ENCODE data around the gene IFNGR2.

The IFNGR2 gene

DNA sequence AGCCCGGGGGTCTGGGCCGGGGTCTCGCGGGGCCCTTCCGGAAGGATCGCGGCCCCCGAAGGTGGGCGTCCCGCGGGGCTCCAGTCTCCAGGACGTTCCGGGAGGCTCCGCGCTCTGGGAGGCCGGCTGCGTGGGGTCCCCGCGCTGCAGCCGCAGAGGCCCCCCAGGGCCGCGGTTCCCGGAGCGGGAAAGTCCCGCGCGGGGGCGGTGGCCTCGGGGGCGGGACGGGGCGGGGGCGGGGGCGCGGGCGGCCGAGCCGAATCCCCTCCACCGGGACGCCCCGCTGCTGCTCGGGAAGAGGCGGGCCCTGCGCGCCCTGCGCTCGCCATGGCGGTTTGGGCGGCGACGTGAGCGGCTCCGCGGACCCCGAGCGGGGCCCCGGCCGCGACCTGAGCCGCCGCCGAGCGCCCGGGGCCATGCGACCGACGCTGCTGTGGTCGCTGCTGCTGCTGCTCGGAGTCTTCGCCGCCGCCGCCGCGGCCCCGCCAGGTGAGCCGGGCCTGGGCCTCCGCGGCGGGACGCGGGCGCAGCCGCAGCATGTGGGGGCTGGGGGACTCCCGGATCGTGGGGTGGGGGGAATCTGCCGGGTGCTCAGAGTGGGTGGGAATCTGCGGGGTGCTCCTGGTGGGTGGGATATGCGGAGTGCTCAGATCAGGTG, at the start of gene IFNGR2:
TSS of gene IFNGR2 (plus strand) at position 286 of the 658 bp plus-strand sequence. CDS start at position 417, 131 bp downstream.
- no peak for DNase-seq

- DNase-seq: peak; percentile 67
These were observed 47.9 kb upstream of the IFNGR2 start for GRCh38 chr21:33355355-33355754.

GRCh38 chr21:33355996-33356395, 47.2 kb upstream of the IFNGR2 start:
- DNase-seq: no peak

GRCh38 chr21:33357177-33357576, 46.0 kb upstream of the IFNGR2 start:
- DNase-seq: no peak

DNA sequence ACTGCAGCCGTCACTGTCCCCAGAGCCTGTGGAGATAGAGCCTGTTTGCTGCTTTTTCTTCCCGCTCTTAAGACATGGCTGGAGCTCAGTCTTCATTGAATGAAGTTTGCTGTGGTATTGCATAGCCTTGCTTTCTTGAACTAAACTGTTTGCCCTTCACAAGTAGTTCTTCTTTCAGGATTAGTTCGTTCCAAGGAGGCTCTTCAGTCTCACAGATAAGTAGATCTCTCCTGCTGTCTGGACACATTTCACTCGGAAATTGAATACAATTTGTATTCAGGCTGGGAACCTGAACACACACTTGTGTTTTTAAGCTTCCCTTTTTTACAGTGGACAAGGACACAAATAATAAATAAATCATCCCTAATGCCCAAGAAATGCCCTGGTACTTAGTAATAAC, 43.8 kb upstream of the IFNGR2 start:
- no peak for DNase-seq

DNA sequence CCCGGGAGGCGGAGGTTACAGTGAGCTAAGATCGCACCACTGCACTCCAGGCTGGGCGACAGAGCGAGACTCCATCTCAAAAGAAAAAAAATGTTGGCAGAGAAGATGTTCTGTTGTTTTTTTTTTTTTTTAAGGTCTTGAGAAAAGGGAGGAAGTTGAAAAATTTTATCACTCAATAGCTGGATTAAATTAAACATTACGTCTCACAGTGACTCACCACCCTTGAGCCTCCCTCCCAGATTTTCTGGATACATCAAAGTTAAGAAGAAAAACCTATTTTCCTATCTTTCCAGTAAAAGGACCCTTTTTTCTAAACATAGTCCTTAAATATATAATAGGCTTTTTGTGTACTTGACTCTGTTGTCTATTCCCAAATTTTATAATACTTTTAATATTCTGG, 42.9 kb upstream of the IFNGR2 start:
- no peak for DNase-seq

- peak; percentile 87 for DNase-seq
These were observed 42.2 kb upstream of the IFNGR2 start for GRCh38 chr21:33360881-33361602.

DNA sequence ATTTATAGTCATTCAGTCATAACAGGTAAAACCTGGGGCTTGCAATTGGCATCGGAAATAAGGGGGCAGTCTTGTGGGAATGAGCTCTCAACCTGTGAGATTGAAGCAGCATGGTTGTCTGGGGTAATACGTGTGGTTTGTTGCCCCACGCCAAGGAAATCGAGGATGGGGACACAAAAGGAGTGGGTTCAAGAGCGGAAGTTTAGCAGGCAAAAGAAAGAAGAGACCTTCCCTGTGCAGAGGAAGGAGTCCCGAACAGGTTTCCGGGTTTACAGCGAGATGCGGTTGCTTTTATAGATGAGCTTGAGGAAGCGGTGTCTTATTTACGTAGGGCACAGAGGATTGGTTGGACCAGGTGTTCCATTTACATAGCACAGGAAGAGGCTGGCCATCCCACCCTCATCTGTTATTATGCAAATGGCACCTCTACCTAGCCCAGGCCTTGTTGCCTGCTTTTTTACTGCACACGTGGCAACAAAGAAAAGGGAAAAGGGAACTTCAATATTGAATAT, 41.1 kb upstream of the IFNGR2 start:
- peak; percentile 63 for DNase-seq

GRCh38 chr21:33363911-33364609, 39.2 kb upstream of the IFNGR2 start:
- peak; percentile 58 for DNase-seq

GRCh38 chr21:33364830-33365229, 38.4 kb upstream of the IFNGR2 start:
- DNase-seq: no peak

- DNase-seq: peak; percentile 19
These were observed 35.8 kb upstream of the IFNGR2 start for GRCh38 chr21:33367309-33367973.

GRCh38 chr21:33368124-33368523, 35.1 kb upstream of the IFNGR2 start:
- DNase-seq: peak; percentile 97

GRCh38 chr21:33368576-33368975, 34.6 kb upstream of the IFNGR2 start:
- DNase-seq: no peak

GRCh38 chr21:33369586-33369985, 33.6 kb upstream of the IFNGR2 start:
- no peak for DNase-seq

DNA sequence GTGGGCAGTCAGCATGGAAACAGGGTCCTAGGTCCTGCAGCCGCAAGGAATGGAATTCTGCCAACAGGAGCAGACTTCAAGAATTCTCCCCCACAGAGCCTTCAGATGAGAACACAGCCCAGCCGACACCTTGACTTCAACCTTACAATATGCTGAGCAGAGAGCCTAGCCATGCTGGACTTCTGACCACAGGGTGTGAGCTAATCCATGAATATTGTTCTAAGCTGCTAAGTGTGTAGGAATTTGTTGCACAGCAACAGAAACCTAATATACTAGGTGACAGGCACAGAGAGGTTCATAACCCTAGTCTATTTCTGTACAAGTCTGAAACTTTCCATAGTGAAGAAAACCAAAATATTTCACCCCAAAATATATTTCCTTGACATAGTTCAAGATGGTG, 32.9 kb upstream of the IFNGR2 start:
- DNase-seq: no peak

- no peak for DNase-seq
These were observed 31.8 kb upstream of the IFNGR2 start for GRCh38 chr21:33371366-33371765.

- DNase-seq: no peak
These were observed 30.6 kb upstream of the IFNGR2 start for GRCh38 chr21:33372582-33372981.

GRCh38 chr21:33373451-33373850, 29.8 kb upstream of the IFNGR2 start:
- no peak for DNase-seq

GRCh38 chr21:33374080-33374449, 29.1 kb upstream of the IFNGR2 start:
- DNase-seq: peak; percentile 78

DNA sequence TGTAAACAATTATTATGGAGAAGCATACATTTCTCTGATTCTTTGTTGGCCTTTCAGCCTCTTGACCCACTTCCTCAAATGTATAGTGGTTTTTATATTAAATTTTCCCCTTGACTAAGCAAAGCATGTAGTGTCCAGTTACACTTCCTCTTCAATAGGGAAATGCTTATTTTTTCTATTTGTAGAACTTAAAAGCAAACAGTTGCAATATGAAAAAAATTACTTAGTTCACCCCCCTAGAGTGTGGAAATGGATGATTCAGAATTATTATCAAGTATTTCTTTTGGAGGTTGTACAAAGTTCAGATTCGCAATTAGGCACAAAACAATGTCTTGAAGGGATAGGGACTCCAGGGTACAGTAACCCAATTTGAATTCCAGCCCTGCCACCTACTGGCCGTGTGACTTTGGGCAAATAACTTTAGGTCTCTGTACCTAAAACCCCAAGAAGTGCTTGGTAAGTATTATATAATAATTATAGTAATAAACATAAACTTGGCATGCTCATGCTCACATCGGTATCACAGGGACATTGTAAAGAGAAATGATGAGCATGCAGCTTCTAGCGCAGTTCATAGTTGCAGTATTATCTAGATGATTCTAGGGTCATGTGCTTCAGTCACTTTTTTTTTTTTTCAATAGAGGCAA, 28.6 kb upstream of the IFNGR2 start:
- DNase-seq: peak; percentile 95

DNA sequence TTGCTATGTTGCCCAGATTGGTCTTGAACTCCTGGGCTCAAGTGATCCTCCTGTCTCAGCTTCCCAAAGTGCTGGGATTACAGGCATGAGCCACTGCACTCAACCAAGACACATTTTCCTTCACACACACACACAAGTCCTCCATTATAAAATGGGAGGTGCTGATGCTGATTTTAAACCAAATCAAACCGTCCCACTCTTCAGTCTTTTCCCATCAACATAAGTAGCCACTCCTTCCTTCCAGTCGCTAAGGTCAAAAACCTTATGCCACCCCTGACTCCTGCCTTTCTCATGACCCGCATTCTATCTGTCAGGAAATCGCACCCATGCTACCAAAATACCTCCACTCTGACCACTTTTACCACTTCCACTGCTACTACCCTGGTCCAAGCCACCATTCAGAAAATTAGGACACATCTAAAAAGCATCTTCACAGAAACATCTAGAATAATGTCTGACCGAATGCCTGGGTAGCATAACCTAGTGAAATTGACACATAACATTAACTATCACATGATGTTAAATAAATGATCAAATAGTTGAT, 28.0 kb upstream of the IFNGR2 start:
- DNase-seq: no peak

GRCh38 chr21:33377221-33377920, 25.8 kb upstream of the IFNGR2 start:
- no peak for DNase-seq

Data from OCI-M1 (cell line).